ENCODE measurements around the gene CXXC4. TPM values are rescaled to one million over a fixed set of nuclear protein-coding genes. Genes with fewer than 3 reads are reported as not detected.

CXXC4 gene
- total RNA-seq, 1 experiment from 2014 or later, result 0.76 TPM

- Histone ChIP-seq H3K4me2 (peak overlapping the region; percentile 72), H3K9me2 (ENCODE audit: insufficient read depth) (no peaks in the 10 kb centered on the region), H3K4me1 (replicated peaks; ENCODE audit: insufficient read depth) (0 out of 2 replicates have a peak, but pooled peaks cover 3% of the 10 kb centered on the region), H3K79me2 (ENCODE audit: low read depth) (no peaks in the 10 kb centered on the region), H3K27ac (no peak overlapping the region), H3K4me3 (peak overlapping the region; percentile 60; the same call in 1 of the 2 replicates), H3K9me3 (ENCODE audit: insufficient read depth, low read depth) (no peaks in the 10 kb centered on the region), H3K27me3 (ENCODE audit: insufficient read depth, low read depth) (no peaks in the 10 kb centered on the region), H2AFZ (peak overlapping the region; percentile 81), H3F3A (ENCODE audit: insufficient read depth, low read depth) (0 out of 2 replicates have a peak, but pooled peaks cover 3% of the 10 kb centered on the region), H3K36me3 (ENCODE audit: low read depth) (no peaks in the 10 kb centered on the region), H4K20me1 (ENCODE audit: insufficient read depth) (no peaks in the 10 kb centered on the region)
- intact Hi-C loops (cut with micrococcal nuclease; ENCODE audit: unreplicated experiment), result no loop called here
- ChIA-PET CTCF (interaction anchor here (0.7 to 0.8 kb wide), 2 partner anchors 93 to 374 kb away, joined by 4 to 7 read pairs; no protein-coding TSS in a partner anchor), POLR2A (ENCODE audit: unreplicated experiment) (interaction anchor here (0.7 to 0.8 kb wide), 2 partner anchors 8 to 626 kb away, joined by 3 to 4 read pairs; no protein-coding TSS in a partner anchor)
- DNase-seq, result peak in 1 of 2 experiments; percentile 30
- TF ChIP-seq CTCF (conservative IDR thresholded peaks at IDR 0.05), result no peak
- TF ChIP-seq EZH2 (IDR thresholded peaks at IDR 0.05; ENCODE audit: low read depth), result no peak
- BruUV-seq (replicated peaks), result no TSS peak
Measured at GRCh38 chr4:104491481-104492182, 3.1 kb downstream of the CXXC4 start.

DNA sequence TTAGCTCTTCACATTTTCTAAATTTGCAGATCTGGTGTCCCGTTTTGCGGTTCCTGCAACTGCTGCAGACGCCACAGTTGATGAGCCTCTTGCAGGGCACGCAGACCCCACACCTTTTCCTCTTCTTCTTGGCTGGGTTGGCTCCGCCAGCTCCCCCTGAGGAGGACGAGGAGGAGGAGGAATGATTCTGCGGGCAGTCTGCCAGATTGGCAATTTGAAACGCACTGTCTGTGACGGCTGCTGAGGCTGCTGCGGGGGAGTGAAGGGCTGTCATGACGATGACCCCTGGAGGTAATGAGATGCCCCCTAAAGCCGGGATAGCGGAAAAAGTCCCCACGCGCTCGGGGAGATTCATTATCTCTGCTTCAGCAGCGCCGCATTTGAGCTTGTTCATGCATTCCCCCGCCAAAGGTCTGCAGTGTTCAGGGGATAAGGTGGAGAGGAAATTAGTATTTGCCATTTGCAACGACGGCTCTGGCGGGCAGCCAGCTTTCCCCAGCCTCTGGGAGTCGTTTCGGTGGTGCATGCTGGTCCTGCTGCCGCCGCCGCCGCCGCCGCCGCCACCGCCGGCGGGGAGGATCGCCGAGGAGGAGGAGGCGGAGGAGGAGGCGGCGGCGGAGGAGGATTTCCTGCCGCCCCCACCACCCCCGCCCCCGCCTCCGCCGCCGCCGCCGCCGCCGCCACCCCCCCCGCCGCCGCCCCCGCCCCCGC, 3.8 kb downstream of the CXXC4 start:
- CTCF ChIA-PET, result interaction anchor here (0.7 kb wide), 1 partner anchor 94 kb away, joined by 7 read pairs; no protein-coding TSS in a partner anchor

More for the DNA sequence above, 3.8 kb downstream of the CXXC4 start:
- Histone ChIP-seq H2AFZ (0 out of 2 replicates have a peak overlapping the region, but pooled peaks have one; percentile 71), H3K4me3 (peak overlapping the region; percentile 63), H3F3A (ENCODE audit: insufficient read depth, low read depth) (0 out of 2 replicates have a peak, but pooled peaks cover 3% of the 10 kb centered on the region), H3K27ac (no peak overlapping the region), H3K9me3 (ENCODE audit: insufficient read depth, low read depth) (no peaks in the 10 kb centered on the region), H3K4me2 (peak overlapping the region; percentile 80), H4K20me1 (ENCODE audit: insufficient read depth) (no peaks in the 10 kb centered on the region), H3K27me3 (ENCODE audit: insufficient read depth, low read depth) (no peaks in the 10 kb centered on the region), H3K9me2 (ENCODE audit: insufficient read depth) (no peaks in the 10 kb centered on the region), H3K36me3 (ENCODE audit: low read depth) (no peaks in the 10 kb centered on the region), H3K79me2 (ENCODE audit: low read depth) (no peaks in the 10 kb centered on the region), H3K4me1 (replicated peaks; ENCODE audit: insufficient read depth) (no peaks in the 10 kb centered on the region)
- TF ChIP-seq CTCF (conservative IDR thresholded peaks at IDR 0.05), result no peak
- no peak for TF ChIP-seq EZH2 (IDR thresholded peaks at IDR 0.05; ENCODE audit: low read depth)
- intact Hi-C loops (cut with micrococcal nuclease; ENCODE audit: unreplicated experiment), result no loop called here
- BruUV-seq (replicated peaks), result no TSS peak
- DNase-seq, result peak in 1 of 2 experiments; percentile 53
- POLR2A ChIA-PET (ENCODE audit: unreplicated experiment), result interaction anchor here (0.6 to 0.7 kb wide), 2 partner anchors 983 to 1094 kb away, joined by 4 read pairs; no protein-coding TSS in a partner anchor

Data from PC-9 (cell line).